ENCODE data around the gene KLHL26.

DNA sequence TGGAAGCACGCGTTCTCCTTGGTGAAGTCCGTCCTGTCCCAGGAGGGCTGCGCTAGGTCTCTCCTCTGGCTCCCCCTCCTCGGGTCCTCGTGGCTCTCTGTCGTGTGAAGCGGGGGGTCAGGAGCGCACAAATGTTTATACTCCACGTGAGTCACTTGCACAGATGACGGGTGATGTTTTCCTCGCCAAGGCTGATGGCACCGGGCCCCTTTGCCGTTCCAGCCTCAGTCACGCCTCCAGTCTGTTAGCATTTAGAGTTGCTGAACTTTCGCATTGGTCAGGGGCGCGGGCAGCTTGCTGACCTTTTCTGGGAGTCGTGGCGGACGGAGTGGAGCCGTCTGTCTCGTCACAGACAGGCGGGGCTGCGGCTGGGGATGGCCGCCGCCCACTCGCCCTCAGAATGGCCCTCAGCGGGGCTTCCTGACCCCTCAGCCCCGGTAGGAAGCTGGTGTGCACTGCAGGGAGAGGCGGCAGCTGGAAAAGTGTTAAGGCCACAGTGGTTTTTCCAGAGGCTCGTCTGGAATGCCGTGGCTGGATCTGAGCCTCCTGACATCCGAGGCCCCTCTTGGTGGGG lies 13.7 kb downstream of the KLHL26 start:
- TF ChIP-seq, protein P1, sequence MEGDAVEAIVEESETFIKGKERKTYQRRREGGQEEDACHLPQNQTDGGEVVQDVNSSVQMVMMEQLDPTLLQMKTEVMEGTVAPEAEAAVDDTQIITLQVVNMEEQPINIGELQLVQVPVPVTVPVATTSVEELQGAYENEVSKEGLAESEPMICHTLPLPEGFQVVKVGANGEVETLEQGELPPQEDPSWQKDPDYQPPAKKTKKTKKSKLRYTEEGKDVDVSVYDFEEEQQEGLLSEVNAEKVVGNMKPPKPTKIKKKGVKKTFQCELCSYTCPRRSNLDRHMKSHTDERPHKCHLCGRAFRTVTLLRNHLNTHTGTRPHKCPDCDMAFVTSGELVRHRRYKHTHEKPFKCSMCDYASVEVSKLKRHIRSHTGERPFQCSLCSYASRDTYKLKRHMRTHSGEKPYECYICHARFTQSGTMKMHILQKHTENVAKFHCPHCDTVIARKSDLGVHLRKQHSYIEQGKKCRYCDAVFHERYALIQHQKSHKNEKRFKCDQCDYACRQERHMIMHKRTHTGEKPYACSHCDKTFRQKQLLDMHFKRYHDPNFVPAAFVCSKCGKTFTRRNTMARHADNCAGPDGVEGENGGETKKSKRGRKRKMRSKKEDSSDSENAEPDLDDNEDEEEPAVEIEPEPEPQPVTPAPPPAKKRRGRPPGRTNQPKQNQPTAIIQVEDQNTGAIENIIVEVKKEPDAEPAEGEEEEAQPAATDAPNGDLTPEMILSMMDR (IDR thresholded peaks at IDR 0.05; ENCODE audit: low read depth, low read length) = no peak
- no peak for TF ChIP-seq EZH2phosphoT487 (IDR thresholded peaks at IDR 0.05; ENCODE audit: low read depth)
